Activated T-cell treated with anti-CD3 and anti-CD28 coated beads for 4 hours (primary cell): ENCODE data around the gene TMEM253.

Source experiments
- DNase-seq: peaks from one replicate; pipeline ENCODE4 v3.0.0-alpha.2; 2020

TMEM253 gene

DNA sequence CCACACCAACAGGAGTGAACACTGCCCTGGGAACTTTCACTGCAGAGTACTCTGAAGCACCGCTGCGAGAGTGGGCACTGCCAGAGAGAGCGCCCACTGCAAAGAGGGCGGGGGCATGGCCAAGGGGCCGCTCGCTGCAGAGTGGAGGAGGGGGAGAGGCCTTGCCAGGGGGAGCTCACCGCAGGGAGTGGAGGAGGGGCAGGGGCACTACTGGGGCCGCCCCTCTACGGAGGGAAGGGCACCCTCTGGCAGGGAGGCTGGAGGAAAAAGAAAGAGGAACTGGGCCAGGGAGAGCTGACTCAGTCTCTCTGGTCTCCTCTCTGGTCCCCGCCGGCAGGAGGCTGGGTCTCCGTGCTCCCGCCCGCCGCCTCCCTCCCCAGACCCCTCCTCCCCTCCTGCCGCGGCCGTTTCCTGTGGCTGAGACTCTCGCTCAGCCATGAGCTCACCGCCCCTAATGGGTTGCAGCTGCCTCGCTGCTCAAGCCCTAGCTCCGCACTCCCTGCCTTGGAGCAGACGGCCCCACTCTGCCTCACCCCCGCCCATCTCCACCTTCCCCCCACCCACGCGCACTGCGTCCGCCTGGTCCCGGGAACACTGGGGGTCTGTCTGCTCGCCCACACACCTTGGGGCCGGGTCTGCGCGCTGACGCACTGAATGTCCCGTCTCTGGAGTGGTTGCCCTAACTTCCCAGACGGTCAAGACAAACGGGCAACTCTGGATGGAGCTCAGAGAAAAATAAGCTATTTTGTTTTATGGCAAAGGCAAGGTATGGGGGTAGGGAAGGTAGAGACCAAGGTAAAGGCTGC, 29.4 kb upstream of the TMEM253 start:
- DNase-seq: no peak

DNA sequence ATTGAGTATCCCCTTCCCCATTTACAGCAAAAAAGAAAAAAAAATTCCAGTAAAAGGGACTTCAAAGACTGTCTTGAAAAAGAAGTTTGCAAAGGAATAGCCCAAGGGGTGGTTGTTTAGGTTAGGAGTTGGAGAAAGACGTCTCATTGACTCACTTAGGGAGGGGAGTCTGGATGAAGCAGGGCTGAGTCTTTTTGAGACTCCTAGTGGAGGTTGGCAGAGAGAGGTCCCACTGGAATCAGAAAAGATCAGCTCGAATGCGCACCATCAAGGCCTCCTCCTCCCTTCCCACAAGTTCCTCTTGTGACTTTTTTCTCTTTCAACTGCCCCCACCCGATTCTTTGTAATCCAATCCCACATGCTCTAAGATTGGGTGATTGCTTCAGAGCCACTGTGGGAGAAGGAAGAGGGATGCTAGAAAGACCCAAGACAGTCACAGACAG, 28.8 kb upstream of the TMEM253 start:
- no peak for DNase-seq

DNA sequence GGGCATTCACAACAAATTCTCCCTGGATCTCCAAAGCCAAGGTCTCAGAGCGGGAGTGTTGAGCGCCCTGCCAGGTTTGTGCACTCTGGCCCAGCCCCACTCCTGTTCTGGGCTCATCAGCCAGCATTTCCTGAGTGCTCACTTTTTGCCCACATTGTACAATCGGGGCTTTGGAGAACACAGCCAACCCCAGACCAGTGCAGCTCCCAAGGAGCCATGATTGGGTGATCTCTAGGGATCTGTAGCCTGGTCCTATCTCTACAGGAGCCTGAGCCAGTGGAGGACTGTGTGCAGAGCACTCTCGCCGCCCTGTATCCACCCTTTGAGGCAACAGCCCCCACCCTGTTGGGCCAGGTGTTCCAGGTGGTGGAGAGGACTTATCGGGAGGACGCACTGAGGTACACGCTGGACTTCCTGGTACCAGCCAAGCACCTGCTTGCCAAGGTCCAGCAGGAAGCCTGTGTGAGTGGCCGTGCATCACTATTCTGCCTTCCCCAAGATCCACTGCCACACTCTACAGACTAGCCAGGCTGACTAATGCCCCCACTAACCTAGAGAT, 28.0 kb upstream of the TMEM253 start:
- DNase-seq: no peak

GRCh38 chr14:21073921-21074320, 26.9 kb upstream of the TMEM253 start:
- DNase-seq: no peak

GRCh38 chr14:21074398-21075272, 26.2 kb upstream of the TMEM253 start:
- no peak for DNase-seq

- no peak for DNase-seq
These were observed 25.0 kb upstream of the TMEM253 start for GRCh38 chr14:21075719-21076437.

GRCh38 chr14:21077672-21078071, 23.2 kb upstream of the TMEM253 start:
- DNase-seq: no peak

- DNase-seq: no peak
These were observed 22.6 kb upstream of the TMEM253 start for GRCh38 chr14:21078287-21078686.

DNA sequence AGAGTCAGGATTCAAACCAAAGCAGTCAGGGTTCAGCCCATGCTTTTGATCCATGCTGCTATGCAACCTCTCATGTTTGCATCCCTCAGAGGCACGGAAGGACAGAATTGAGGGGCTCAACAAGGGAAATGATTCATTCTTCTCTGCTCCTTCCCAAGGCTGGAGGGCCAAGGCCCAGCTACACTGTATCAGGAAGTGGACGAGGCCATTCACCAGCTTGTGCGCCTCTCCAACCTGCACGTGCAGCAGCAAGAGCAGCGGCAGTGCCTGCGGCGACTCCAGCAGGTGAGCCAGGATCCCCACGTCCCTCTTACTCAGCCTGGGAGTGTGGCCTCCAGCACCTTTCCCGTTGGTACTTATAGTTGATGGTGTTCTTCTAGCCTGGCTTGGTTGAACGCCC, 22.1 kb upstream of the TMEM253 start:
- no peak for DNase-seq

DNA sequence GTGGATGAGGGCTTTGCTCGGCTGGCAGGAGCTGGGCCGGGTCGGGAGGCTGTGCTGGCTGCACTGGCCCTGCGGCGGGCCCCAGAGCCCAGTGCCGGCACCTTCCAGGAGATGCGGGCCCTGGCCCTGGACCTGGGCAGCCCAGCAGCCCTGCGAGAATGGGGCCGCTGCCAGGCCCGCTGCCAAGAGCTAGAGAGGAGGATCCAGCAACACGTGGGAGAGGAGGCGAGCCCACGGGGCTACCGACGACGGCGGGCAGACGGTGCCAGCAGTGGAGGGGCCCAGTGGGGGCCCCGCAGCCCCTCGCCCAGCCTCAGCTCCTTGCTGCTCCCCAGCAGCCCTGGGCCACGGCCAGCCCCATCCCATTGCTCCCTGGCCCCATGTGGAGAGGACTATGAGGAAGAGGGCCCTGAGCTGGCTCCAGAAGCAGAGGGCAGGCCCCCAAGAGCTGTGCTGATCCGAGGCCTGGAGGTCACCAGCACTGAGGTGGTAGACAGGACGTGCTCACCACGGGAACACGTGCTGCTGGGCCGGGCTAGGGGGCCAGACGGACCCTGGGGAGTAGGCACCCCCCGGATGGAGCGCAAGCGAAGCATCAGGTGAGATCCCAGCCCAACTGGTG, 19.2 kb upstream of the TMEM253 start:
- DNase-seq: no peak

- no peak for DNase-seq
These were observed 17.1 kb upstream of the TMEM253 start for GRCh38 chr14:21083565-21084325.

- no peak for DNase-seq
These were observed 16.5 kb upstream of the TMEM253 start for GRCh38 chr14:21084396-21084795.

- no peak for DNase-seq
These were observed 15.6 kb upstream of the TMEM253 start for GRCh38 chr14:21084998-21085853.

DNA sequence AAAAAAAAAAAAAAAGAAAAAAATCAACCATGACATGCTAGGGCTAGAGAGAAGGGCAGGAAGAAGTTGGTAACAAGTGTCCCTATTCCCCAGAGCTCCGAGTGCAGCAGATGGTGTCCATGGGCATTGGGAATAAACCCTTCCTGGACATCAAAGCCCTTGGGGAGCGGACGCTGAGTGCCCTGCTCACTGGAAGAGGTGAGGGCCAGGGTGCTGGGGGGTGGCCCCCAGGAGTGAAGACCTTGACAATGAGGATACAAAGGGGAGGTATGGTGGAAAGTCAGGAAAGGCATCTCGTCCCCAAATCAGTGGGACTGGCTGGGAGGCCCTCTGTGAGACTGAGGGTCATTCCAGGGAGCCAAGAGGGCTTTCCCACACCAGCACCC, 14.0 kb upstream of the TMEM253 start:
- no peak for DNase-seq

- DNase-seq: peak; percentile 31
These were observed 13.4 kb upstream of the TMEM253 start for GRCh38 chr14:21087294-21088091.

- no peak for DNase-seq
These were observed 12.2 kb upstream of the TMEM253 start for GRCh38 chr14:21088687-21089086.

DNA sequence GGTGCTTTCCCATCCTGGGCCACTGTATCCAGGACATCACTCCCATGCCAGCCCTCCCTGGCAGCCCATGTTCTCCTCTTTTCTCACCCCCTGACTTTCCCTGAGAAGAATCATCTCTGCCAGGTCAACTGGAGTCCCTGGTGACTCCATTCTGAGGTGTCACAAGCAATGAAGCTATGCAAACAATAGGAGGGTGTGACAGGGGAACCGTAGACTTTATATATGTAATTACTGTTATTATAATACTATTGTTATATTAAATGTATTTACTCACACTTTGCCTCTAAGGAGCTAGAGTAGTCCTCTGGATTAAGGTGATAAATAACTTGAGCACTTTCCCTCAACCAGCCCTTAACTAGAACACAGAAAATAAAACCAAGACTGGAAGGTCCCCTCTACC, 11.6 kb upstream of the TMEM253 start:
- no peak for DNase-seq

- no peak for DNase-seq
These were observed 11.0 kb upstream of the TMEM253 start for GRCh38 chr14:21089877-21090193.

- DNase-seq: no peak
These were observed 10.5 kb upstream of the TMEM253 start for GRCh38 chr14:21090194-21090939.
